ENCODE data around the gene MAP7D2.

Gene MAP7D2

GRCh38 chrX:20112022-20112774 lies 4.5 kb downstream of the MAP7D2 start:
- DNase-seq, result no peak

GRCh38 chrX:20111271-20111670 lies 5.4 kb downstream of the MAP7D2 start:
- DNase-seq, result no peak

- no peak for DNase-seq
These were observed 14.6 kb downstream of the MAP7D2 start for GRCh38 chrX:20101934-20102581.

GRCh38 chrX:20091499-20091898 lies 25.2 kb downstream of the MAP7D2 start:
- no peak for DNase-seq

GRCh38 chrX:20089845-20090244 lies 26.9 kb downstream of the MAP7D2 start:
- no peak for DNase-seq

GRCh38 chrX:20080277-20080676 lies 36.4 kb downstream of the MAP7D2 start:
- no peak for DNase-seq

- DNase-seq, result no peak
These were observed 45.1 kb downstream of the MAP7D2 start for GRCh38 chrX:20071511-20072079.

- DNase-seq, result no peak
These were observed 48.8 kb downstream of the MAP7D2 start for GRCh38 chrX:20067709-20068561.

GRCh38 chrX:20066968-20067708 lies 49.6 kb downstream of the MAP7D2 start:
- DNase-seq, result no peak

- DNase-seq, result no peak
These were observed 52.9 kb downstream of the MAP7D2 start for GRCh38 chrX:20063716-20064351.

- no peak for DNase-seq
These were observed 53.6 kb downstream of the MAP7D2 start for GRCh38 chrX:20063153-20063552.

GRCh38 chrX:20061855-20062254 lies 54.9 kb downstream of the MAP7D2 start:
- DNase-seq, result no peak

- no peak for DNase-seq
These were observed 55.6 kb downstream of the MAP7D2 start for GRCh38 chrX:20060961-20061748.

GRCh38 chrX:20059467-20060128 lies 57.1 kb downstream of the MAP7D2 start:
- no peak for DNase-seq

- DNase-seq, result no peak
These were observed 59.2 kb downstream of the MAP7D2 start for GRCh38 chrX:20057479-20057878.

GRCh38 chrX:20056704-20057103 lies 60.0 kb downstream of the MAP7D2 start:
- DNase-seq, result no peak

GRCh38 chrX:20053537-20053936 lies 63.2 kb downstream of the MAP7D2 start:
- DNase-seq, result no peak

- DNase-seq, result no peak
These were observed 69.8 kb downstream of the MAP7D2 start for GRCh38 chrX:20046864-20047263.

- no peak for DNase-seq
These were observed 70.5 kb downstream of the MAP7D2 start for GRCh38 chrX:20046223-20046622.

GRCh38 chrX:20042221-20042620 lies 74.5 kb downstream of the MAP7D2 start:
- no peak for DNase-seq

GRCh38 chrX:20038966-20039365 lies 77.7 kb downstream of the MAP7D2 start:
- DNase-seq, result no peak

Measured in NCI-H1930 (cell line).